Measurements from ENCODE around the gene ZNF773. TPM values are rescaled to one million over a fixed set of nuclear protein-coding genes. Genes with fewer than 3 reads are reported as not detected.
"Not testable (repeated sequence)": the region's sequence is repeated elsewhere in the genome, so short reads cannot be mapped to it uniquely, and the experiment has no call there.

ZNF773 gene
- total RNA-seq = 10 to 100 TPM in 1 of 2 experiments, 1 to 10 TPM in 1; 8.6 to 11.4 TPM

DNA sequence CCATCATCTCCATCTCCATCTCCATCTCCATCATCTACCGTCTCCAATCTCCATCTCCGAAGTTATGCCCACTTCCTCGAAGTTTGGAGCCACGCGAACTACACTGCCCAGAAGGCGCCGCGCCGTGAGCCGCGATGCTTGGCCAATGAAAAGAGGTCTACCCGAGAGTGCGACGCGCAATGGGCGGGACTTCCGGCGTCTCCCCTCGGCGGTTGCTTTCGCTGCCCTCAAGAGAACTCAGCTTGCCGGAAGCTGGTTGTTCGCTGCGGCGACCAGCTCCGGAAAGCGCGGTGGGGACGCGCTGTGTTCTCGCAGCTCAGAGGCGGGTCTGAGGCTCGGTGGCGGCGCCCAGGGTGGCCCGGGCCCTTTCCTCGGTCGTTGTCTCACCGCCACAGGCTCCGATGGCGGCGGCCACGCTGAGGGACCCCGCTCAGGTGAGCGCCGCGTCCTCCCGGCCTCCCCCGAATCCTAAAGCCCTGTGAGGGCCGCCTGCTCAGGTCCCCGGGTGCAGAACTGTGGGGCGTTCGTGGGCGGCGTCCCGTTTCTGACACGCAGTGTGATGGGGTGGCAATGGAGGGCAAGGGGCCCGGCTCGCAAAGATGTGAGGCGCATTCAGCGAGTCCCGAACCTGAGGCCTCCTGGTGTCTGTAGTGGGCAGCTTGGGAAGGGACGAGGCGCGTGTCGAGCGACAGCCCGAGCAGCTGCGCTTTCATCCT lies at the start of gene ZNF773:
Gene ZNF773, plus strand, starts transcription at position 259 of the 716 bp plus-strand sequence. Its CDS starts 143 bp downstream, at position 402.
- peak within 1 kb of the TSS; percentile 70 for H3K27ac Mint-ChIP-seq
- POLR2A ChIA-PET = interaction anchor here (0.6 to 1.0 kb wide), 7 partner anchors 16 to 502 kb away, joined by 3 to 5 read pairs (median 3); partner anchors contain the start of genes ZNF416, ZNF550, ZNF551 and ZNF586
- peak; percentile 97 for DNase-seq
- CTCF ChIA-PET = interaction anchor here (1.0 kb wide), 1 partner anchor 15 kb away, joined by 3 read pairs; no protein-coding TSS in a partner anchor
- not testable (repeated sequence) for H3K27me3 Mint-ChIP-seq
- peaks cover 55% of the 10 kb centered on the region for H3K9me3 Mint-ChIP-seq
- peaks cover 61% of the 10 kb centered on the region for H3K36me3 Mint-ChIP-seq (ENCODE audit: low read depth)
- H3K4me3 Mint-ChIP-seq = peak within 1 kb of the TSS; percentile 79
- peaks cover 16% of the 10 kb centered on the region for H3K4me1 Mint-ChIP-seq

DNA sequence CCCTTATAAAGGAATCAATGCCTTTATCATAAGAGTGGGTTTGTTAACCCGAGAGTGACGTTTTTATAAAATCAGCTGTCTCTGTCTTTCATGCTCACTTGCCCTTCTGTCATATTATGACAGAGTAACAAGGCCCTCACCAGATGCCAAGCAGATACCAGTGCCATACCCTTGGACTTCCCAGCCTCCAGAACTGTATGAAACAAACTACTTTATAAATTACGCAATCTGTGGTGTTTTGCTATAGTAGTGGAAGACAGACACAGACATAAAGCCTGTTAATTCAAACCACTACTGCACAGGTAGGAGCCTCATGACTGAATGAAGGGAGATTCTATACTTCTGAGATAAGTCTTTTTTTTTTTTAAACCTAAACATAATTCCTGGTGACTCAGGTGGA lies 47.4 kb upstream of the ZNF773 start:
- H3K27me3 Mint-ChIP-seq = no peaks in the 10 kb centered on the region
- peaks cover 30% of the 10 kb centered on the region for H3K36me3 Mint-ChIP-seq (ENCODE audit: low read depth)
- H3K4me3 Mint-ChIP-seq = no peak overlapping the region
- ChIA-PET CTCF (no interaction called here), POLR2A (interaction anchor here (0.6 kb wide), 1 partner anchor 32 kb away, joined by 3 read pairs; no protein-coding TSS in a partner anchor)
- no peak for DNase-seq
- H3K27ac Mint-ChIP-seq = no peak overlapping the region
- H3K4me1 Mint-ChIP-seq = no peaks in the 10 kb centered on the region
- H3K9me3 Mint-ChIP-seq = peaks cover 56% of the 10 kb centered on the region

DNA sequence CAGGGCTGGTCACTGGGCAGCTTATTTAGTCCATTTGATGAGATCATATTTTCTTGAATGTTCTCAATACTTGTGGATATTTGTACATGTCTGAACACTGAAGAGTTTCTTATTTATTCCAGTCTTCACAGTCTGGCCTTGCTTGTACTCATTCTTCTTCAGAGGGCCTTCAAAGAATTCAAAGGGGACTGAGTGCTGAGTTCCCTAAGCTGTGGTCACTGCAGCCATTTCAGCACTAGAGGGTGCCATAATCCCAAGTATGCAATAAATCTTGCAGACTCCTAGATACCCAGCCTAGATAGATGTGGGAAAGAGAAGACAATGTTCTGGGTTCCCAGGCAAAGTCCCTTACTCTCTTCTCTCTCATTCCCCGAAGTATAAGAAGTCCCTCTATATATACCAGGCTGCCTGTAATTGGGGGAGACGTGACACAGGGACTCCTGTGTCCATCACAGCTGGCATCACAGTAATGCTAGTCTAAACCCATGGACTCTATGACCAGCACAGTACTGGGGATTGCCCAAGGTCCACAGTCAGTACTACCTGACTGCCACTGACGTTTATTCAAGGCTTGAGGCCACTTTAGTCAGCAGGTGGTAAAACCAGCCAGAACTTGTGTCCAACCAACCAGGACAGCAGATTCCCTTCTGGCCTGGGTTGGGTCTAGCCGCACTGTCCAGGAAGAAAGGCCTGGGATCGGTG lies 33.9 kb upstream of the ZNF773 start:
- POLR2A ChIA-PET = no interaction called here
- DNase-seq = peak; percentile 32
- no peak overlapping the region for H3K4me3 Mint-ChIP-seq
- peaks cover 21% of the 10 kb centered on the region for H3K36me3 Mint-ChIP-seq (ENCODE audit: low read depth)
- H3K27me3 Mint-ChIP-seq = no peaks in the 10 kb centered on the region
- CTCF ChIA-PET = interaction anchor here (0.6 to 1.0 kb wide), 4 partner anchors 100 to 1048 kb away, joined by 3 read pairs; no protein-coding TSS in a partner anchor
- no peaks in the 10 kb centered on the region for H3K4me1 Mint-ChIP-seq
- H3K27ac Mint-ChIP-seq = no peak overlapping the region
- H3K9me3 Mint-ChIP-seq = peaks cover 46% of the 10 kb centered on the region

DNA sequence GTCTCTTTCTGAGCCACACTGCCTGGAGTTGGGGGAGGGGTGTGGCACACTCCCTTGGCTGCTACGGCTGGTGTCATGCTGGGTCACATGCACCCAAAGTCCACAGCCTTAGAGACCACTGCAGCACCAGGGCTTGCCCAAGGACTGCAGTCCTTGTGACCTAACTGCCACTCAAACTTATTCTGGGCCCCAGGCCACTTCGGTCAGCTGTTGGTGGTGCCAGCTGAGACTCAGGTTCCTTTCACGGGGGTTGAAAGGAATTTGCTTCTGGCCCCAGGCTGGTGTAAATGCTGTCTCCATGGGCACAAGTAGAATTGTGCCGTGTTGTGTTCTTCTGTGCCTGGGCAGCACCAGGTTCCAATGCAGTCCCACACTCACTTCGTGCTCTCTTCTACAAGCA lies 33.2 kb upstream of the ZNF773 start:
- CTCF ChIA-PET = interaction anchor here (0.7 kb wide), 1 partner anchor 141 kb away, joined by 3 read pairs; no protein-coding TSS in a partner anchor
- H3K36me3 Mint-ChIP-seq (ENCODE audit: low read depth) = peaks cover 27% of the 10 kb centered on the region
- H3K4me3 Mint-ChIP-seq = no peak overlapping the region
- no peak overlapping the region for H3K27ac Mint-ChIP-seq
- no peaks in the 10 kb centered on the region for H3K27me3 Mint-ChIP-seq
- no peak for DNase-seq
- POLR2A ChIA-PET = no interaction called here
- H3K9me3 Mint-ChIP-seq = peaks cover 46% of the 10 kb centered on the region
- no peaks in the 10 kb centered on the region for H3K4me1 Mint-ChIP-seq

DNA sequence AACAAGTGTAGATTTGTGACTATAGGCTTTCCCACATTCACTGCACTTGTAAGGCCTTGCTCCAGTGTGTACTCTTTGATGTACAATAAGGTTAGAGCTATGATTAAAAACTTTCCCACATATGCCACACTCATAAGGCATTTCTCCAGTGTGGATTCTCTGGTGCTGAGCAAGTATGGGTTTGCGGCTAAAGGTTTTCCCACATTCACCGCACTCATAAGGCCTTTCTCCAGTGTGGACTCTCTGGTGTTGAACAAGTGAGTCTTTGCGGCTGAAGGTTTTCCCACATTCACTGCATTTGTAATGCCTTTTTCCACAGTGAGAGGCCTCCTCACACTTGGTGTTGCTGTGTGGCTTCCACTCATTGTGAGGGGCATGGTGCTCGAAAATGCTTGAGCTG lies 26.1 kb upstream of the ZNF773 start:
- POLR2A ChIA-PET = no interaction called here

DNA sequence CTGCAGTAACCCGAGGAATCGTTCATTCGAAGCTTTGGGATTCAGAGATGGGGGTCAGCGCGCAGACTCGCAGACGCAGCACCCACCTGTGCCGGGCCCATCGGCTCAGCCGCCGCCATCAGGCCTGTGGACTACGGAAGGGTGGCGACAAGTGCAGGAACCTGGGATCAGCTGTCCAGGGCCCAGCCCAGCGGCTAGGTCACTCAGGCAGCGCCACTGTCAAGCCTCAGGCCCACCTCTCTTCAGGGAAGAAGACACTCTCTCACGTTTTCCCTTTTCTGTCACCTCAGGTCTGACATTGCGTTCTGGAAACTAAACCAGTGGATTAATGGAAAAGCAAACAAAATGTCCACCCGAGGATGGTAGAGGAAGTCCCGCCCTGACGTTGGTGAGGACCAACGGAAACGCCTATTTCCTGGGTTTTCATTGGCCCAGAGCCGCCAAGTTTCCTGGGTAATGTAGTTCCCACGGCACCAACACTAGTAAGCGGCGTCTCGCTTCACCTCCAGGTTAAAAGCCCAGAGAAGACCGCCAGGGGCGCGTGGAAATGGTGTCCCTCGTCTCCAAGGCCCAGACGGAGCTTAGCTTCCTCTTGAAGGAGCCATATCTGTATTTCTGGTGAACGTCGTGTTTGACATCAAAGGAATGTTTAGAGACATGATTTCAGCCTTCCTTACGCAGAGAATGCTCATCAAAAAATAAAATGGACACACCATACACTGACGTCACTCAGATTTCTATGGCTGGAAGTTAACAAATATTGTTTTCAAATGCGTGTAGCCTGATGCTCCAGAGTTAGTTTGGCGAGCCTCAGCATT lies 22.3 kb upstream of the ZNF773 start, which contains the start of gene ZNF772:
Gene ZNF772, minus strand, starts transcription at position 376 of the 818 bp plus-strand sequence. Its CDS starts 257 bp downstream, at position 119.
- H3K27ac Mint-ChIP-seq = peak within 1 kb of the TSS; percentile 74
- CTCF ChIA-PET = no interaction called here
- H3K4me1 Mint-ChIP-seq = peaks cover 20% of the 10 kb centered on the region
- H3K36me3 Mint-ChIP-seq (ENCODE audit: low read depth) = peaks cover 58% of the 10 kb centered on the region
- peaks cover 2% of the 10 kb centered on the region for H3K27me3 Mint-ChIP-seq
- POLR2A ChIA-PET = interaction anchor here (1.7 to 1.8 kb wide), 2 partner anchors 10 to 43 kb away, joined by 5 to 6 read pairs; partner anchors contain the start of genes ZNF419 and ZNF749
- peak within 1 kb of the TSS; percentile 76 for H3K4me3 Mint-ChIP-seq
- DNase-seq = peak; percentile 89
- H3K9me3 Mint-ChIP-seq = peaks cover 63% of the 10 kb centered on the region

More for the DNA sequence above, 26.1 kb upstream of the ZNF773 start:
- Mint-ChIP-seq H3K36me3 (ENCODE audit: low read depth) (peaks cover 87% of the 10 kb centered on the region), H3K27me3 (no peaks in the 10 kb centered on the region), H3K9me3 (peaks cover 84% of the 10 kb centered on the region), H3K4me3 (no peak overlapping the region), H3K4me1 (peaks cover 20% of the 10 kb centered on the region), H3K27ac (no peak overlapping the region)
- CTCF ChIA-PET = no interaction called here
- DNase-seq = no peak

DNA sequence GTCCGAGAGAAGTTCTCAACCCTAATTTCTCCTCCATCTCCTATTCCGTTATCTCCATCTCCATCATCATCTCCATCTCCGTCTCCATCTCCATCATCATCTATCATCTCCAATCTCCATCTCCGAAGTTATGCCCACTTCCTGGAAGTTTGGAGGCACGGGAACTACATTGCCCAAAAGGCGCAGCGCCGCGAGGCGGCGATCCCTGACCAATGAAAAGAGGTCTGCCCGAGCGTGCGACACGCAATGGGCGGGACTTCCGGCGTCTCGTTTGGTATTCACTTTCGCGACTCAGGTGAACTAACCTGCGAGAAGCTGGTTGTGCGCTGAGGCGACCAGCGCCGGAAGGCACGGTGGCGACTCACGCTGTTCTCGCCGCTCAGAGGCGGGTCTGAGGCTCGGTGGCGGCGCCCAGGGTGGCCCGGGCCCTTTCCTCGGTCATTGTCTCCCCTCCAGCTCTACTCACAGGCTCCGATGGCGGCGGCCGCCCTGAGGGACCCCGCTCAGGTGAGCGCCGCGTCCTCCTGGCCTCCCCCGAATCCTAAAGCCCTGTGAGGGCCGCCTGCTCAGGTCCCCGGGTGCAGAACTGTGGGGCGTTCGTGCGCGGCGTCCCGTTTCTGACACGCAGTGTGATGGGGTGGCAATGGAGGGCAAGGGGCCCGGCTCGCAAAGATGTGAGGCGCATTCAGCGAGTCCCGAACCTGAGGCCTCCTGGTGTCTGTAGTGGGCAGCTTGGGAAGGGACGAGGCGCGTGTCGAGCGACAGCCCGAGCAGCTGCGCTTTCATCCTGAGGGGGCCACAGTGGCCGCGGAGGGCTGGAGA lies 12.1 kb upstream of the ZNF773 start, which contains the start of gene ZNF419:
Gene ZNF419, plus strand, starts transcription at position 274 of the 822 bp plus-strand sequence. Its CDS starts 201 bp downstream, at position 475.
- Mint-ChIP-seq H3K36me3 (ENCODE audit: low read depth) (peaks cover 44% of the 10 kb centered on the region), H3K27ac (peak within 1 kb of the TSS; percentile 44), H3K4me3 (peak within 1 kb of the TSS; percentile 60), H3K9me3 (peaks cover 50% of the 10 kb centered on the region), H3K4me1 (peaks cover 15% of the 10 kb centered on the region)
- CTCF ChIA-PET, H3K27me3 Mint-ChIP-seq: not testable (repeated sequence)
- POLR2A ChIA-PET = interaction anchor here (0.7 to 2.4 kb wide), 3 partner anchors 11 to 194 kb away, joined by 3 to 6 read pairs (median 4); partner anchors contain the start of genes ZNF548, ZNF551 and ZNF772
- peak; percentile 93 for DNase-seq

DNA sequence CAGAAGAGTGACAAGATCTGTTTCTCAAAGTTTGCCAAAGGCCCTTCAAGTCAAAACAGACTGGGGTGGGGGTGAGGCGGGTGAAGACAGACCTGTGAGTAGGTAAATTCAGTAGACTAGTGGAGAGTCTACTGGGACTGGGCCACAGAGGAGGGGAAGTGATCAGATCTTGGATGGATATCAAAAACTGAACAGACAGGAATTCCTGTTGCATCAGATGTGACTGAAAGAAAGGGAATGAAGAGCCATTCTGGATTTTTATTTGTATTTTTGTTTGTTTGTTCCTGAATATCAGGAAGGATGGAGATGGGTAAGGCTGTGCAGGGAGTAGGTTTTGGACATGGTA lies 11.5 kb upstream of the ZNF773 start:
- Mint-ChIP-seq H3K9me3 (peaks cover 56% of the 10 kb centered on the region), H3K36me3 (ENCODE audit: low read depth) (peaks cover 50% of the 10 kb centered on the region), H3K4me3 (peak overlapping the region; percentile 60), H3K4me1 (peaks cover 15% of the 10 kb centered on the region)
- POLR2A ChIA-PET = interaction anchor here (2.4 kb wide), 1 partner anchor 11 kb away, joined by 6 read pairs; the partner anchor contains the start of gene ZNF772
- H3K27ac Mint-ChIP-seq, H3K27me3 Mint-ChIP-seq, DNase-seq, CTCF ChIA-PET: not testable (repeated sequence)

DNA sequence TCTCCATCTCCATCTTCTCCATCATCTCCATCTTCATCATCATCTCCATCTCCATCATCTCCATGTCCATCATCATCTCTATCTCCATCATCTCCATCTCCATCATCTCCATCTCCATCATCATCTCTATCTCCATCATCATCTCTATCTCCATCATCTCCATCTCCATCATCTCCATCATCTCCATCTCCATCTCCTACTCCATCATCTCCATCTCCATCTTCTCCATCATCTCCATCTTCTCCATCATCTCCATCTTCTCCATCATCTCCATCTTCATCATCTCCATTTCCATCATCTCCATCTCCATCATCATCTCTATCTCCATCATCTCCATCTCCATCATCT lies 432 bp upstream of the ZNF773 start:
- ChIA-PET POLR2A (interaction anchor here (0.6 to 1.0 kb wide), 7 partner anchors 16 to 503 kb away, joined by 3 to 5 read pairs (median 3); partner anchors contain the start of genes ZNF416, ZNF550, ZNF551 and ZNF586), CTCF (interaction anchor here (1.0 kb wide), 1 partner anchor 14 kb away, joined by 3 read pairs; no protein-coding TSS in a partner anchor)
- H3K4me3 Mint-ChIP-seq = peak overlapping the region; percentile 79
- DNase-seq, H3K27me3 Mint-ChIP-seq: not testable (repeated sequence)
- H3K9me3 Mint-ChIP-seq = peaks cover 59% of the 10 kb centered on the region
- H3K36me3 Mint-ChIP-seq (ENCODE audit: low read depth) = peaks cover 63% of the 10 kb centered on the region
- peak overlapping the region; percentile 70 for H3K27ac Mint-ChIP-seq
- peaks cover 16% of the 10 kb centered on the region for H3K4me1 Mint-ChIP-seq

DNA sequence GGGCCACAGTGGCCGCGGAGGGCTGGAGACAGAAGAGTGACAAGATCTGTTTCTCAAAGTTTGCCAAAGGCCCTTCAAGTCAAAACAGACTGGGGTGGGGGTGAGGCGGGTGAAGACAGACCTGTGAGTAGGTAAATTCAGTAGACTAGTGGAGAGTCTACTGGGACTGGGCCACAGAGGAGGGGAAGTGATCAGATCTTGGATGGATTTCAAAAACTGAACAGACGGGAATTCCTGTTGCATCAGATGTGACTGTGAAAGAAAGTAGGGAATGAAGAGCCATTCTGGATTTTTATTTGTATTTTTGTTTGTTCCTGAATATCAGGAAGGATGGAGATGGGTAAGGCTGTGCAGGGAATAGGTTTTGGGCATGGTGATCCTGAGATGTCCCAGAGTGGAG lies 662 bp downstream of the ZNF773 start:
- Mint-ChIP-seq H3K4me3 (peak overlapping the region; percentile 79), H3K4me1 (peaks cover 16% of the 10 kb centered on the region), H3K27ac (peak overlapping the region; percentile 70), H3K36me3 (ENCODE audit: low read depth) (peaks cover 64% of the 10 kb centered on the region), H3K9me3 (peaks cover 55% of the 10 kb centered on the region)
- H3K27me3 Mint-ChIP-seq, DNase-seq: not testable (repeated sequence)
- ChIA-PET CTCF (interaction anchor here (1.0 kb wide), 1 partner anchor 15 kb away, joined by 3 read pairs; no protein-coding TSS in a partner anchor), POLR2A (interaction anchor here (0.9 to 1.0 kb wide), 3 partner anchors 181 to 502 kb away, joined by 3 to 5 read pairs (median 4); partner anchors contain the start of genes ZNF551, ZNF586 and ZNF606)

DNA sequence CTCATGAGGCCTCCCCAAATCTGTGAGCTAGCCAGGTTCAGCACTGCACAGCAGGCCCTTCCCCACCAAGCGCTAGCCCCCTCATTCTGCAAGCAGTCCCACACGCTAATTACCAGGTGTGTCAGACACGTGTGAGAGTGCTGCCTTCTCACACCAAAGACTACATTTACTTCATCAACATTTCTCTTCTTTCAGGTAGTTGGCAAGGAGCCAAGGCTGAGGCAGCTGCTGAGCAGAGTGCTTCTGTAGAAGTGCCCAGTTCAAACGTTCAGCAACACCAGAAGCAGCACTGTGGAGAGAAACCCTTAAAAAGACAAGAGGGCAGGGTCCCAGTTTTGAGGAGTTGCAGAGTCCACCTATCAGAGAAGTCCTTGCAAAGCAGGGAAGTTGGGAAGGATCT lies 6.4 kb downstream of the ZNF773 start:
- peaks cover 2% of the 10 kb centered on the region for H3K4me1 Mint-ChIP-seq
- H3K4me3 Mint-ChIP-seq = no peak overlapping the region
- H3K36me3 Mint-ChIP-seq (ENCODE audit: low read depth) = peaks cover 81% of the 10 kb centered on the region
- ChIA-PET CTCF (no interaction called here), POLR2A (no interaction called here)
- H3K9me3 Mint-ChIP-seq = peaks cover 58% of the 10 kb centered on the region
- H3K27me3 Mint-ChIP-seq = no peaks in the 10 kb centered on the region
- DNase-seq = no peak
- no peak overlapping the region for H3K27ac Mint-ChIP-seq

Measured in activated CD4-positive, alpha-beta memory T cell treated with anti-CD3 and anti-CD28 coated beads, Interleukin-2, amount 10 ng/mL, durations not matched to agents 7 days and 5 days (primary cell).